ENCODE measurements around the gene C17orf100. TPM values are rescaled to one million over a fixed set of nuclear protein-coding genes. Genes with fewer than 3 reads are reported as not detected.
"Not testable (repeated sequence)": the region's sequence is repeated elsewhere in the genome, so short reads cannot be mapped to it uniquely, and the experiment has no call there.

Gene C17orf100
- total RNA-seq, 1 donor from 2014 or later = 2.1 TPM

- ATAC-seq (no peak), DNase-seq (ENCODE audit: low spot score) (no peak)
- intact Hi-C loops (cut with DNase I) = no loop called here
These were observed 31.6 kb downstream of the C17orf100 start for GRCh38 chr17:6683081-6683684.

GRCh38 chr17:6683730-6684459 lies 32.3 kb downstream of the C17orf100 start:
- no peak for DNase-seq (ENCODE audit: low spot score)
- no peak for ATAC-seq
- intact Hi-C loops (cut with DNase I) = no loop called here

GRCh38 chr17:6684460-6684783 lies 32.9 kb downstream of the C17orf100 start:
- ATAC-seq = no peak
- no peak for DNase-seq (ENCODE audit: low spot score)
- intact Hi-C loops (cut with DNase I) = no loop called here

GRCh38 chr17:6684881-6685767 lies 33.6 kb downstream of the C17orf100 start:
- DNase-seq (ENCODE audit: low spot score) (no peak), ATAC-seq (no peak)
- intact Hi-C loops (cut with DNase I) = no loop called here

- intact Hi-C loops (cut with DNase I) = no loop called here
- ATAC-seq = no peak
- no peak for DNase-seq (ENCODE audit: low spot score)
These were observed 34.5 kb downstream of the C17orf100 start for GRCh38 chr17:6686026-6686425.

- intact Hi-C loops (cut with DNase I) = no loop called here
- DNase-seq (ENCODE audit: low spot score) (no peak), ATAC-seq (no peak)
These were observed 37.4 kb downstream of the C17orf100 start for GRCh38 chr17:6688944-6689343.

- intact Hi-C loops (cut with DNase I) = no loop called here
- DNase-seq (ENCODE audit: low spot score) (no peak), ATAC-seq (no peak)
These were observed 39.1 kb downstream of the C17orf100 start for GRCh38 chr17:6690641-6691040.

GRCh38 chr17:6691546-6691945 lies 40.0 kb downstream of the C17orf100 start:
- DNase-seq (ENCODE audit: low spot score) (no peak), ATAC-seq (no peak)
- intact Hi-C loops (cut with DNase I) = no loop called here

- ATAC-seq; DNase-seq (ENCODE audit: low spot score); intact Hi-C loops (cut with DNase I): not testable (repeated sequence)
These were observed 40.4 kb downstream of the C17orf100 start for GRCh38 chr17:6691958-6692357.

GRCh38 chr17:6695051-6695450 lies 43.5 kb downstream of the C17orf100 start:
- DNase-seq (ENCODE audit: low spot score) (no peak), ATAC-seq (no peak)
- intact Hi-C loops (cut with DNase I) = no loop called here

- intact Hi-C loops (cut with DNase I) = no loop called here
- DNase-seq (ENCODE audit: low spot score) = no peak
- no peak for ATAC-seq
These were observed 44.0 kb downstream of the C17orf100 start for GRCh38 chr17:6695565-6695964.

GRCh38 chr17:6696906-6697305 lies 45.3 kb downstream of the C17orf100 start:
- intact Hi-C loops (cut with DNase I) = no loop called here
- ATAC-seq (no peak), DNase-seq (ENCODE audit: low spot score) (peak; percentile 22)

- ATAC-seq (no peak), DNase-seq (ENCODE audit: low spot score) (no peak)
- intact Hi-C loops (cut with DNase I) = no loop called here
These were observed 46.4 kb downstream of the C17orf100 start for GRCh38 chr17:6698004-6698403.

GRCh38 chr17:6699997-6700947 lies 48.7 kb downstream of the C17orf100 start:
- ATAC-seq (no peak), DNase-seq (ENCODE audit: low spot score) (peak; percentile 19)
- intact Hi-C loops (cut with DNase I) = no loop called here

GRCh38 chr17:6700948-6701307 lies 49.4 kb downstream of the C17orf100 start:
- no peak for ATAC-seq
- intact Hi-C loops (cut with DNase I) = no loop called here
- DNase-seq (ENCODE audit: low spot score) = no peak

GRCh38 chr17:6701719-6702118 lies 50.2 kb downstream of the C17orf100 start:
- DNase-seq (ENCODE audit: low spot score) (peak; percentile 47), ATAC-seq (no peak)
- intact Hi-C loops (cut with DNase I) = no loop called here

GRCh38 chr17:6702567-6703215 lies 51.1 kb downstream of the C17orf100 start:
- intact Hi-C loops (cut with DNase I) = no loop called here
- no peak for ATAC-seq
- DNase-seq (ENCODE audit: low spot score) = no peak
